Keratinocyte (primary cell): ENCODE results near the gene ABCA8. TPM values are rescaled to one million over a fixed set of nuclear protein-coding genes. Genes with fewer than 3 reads are reported as not detected.

Experiments
- DNase-seq: peaks from one replicate; pipeline ENCODE4 v3.0.0-alpha.2; 2011; ENCODE audit warnings: low read depth, missing footprints, low spot score
- FAIRE-seq: peaks from 2 replicates; lab custom pipeline; 2011; peaks lifted over from hg19 to GRCh38; lab: Jason Lieb, UNC
- H2AFZ ChIP-seq: 2 replicates; pipeline ENCODE4 v1.6.0; 2012; ENCODE audit warnings: low read length, control low read depth, inconsistent platforms; ENCODE audit not compliant: control insufficient read depth
- H3K27ac ChIP-seq: 2 replicates; pipeline ENCODE4 v1.5.1; 2011; ENCODE audit warnings: low read length; ENCODE audit not compliant: control insufficient read depth, insufficient read depth
- H3K27me3 ChIP-seq: 3 replicates; pipeline ENCODE4 v1.6.0; 2011; ENCODE audit warnings: low read length; ENCODE audit not compliant: control insufficient read depth, insufficient read depth; ENCODE audit errors: extremely low read depth
- H3K36me3 ChIP-seq, 2 experiments: 2 replicates in 1 of 2; 3 replicates in 1 of 2; pipeline ENCODE4 v1.5.1; 2011; ENCODE audit warnings: low read length in 2 of 2, mild to moderate bottlenecking in 1 of 2; ENCODE audit not compliant: control insufficient read depth in 2 of 2, insufficient read depth in 2 of 2; ENCODE audit errors: extremely low read depth in 1 of 2
- H3K4me1 ChIP-seq: 3 replicates; pipeline ENCODE4 v1.5.1; 2011; ENCODE audit warnings: low read length; ENCODE audit not compliant: control insufficient read depth, insufficient read depth; ENCODE audit errors: extremely low read depth
- H3K4me2 ChIP-seq: 3 replicates; pipeline ENCODE4 v1.6.0; 2011; ENCODE audit warnings: low read depth, low read length; ENCODE audit not compliant: control insufficient read depth, insufficient read depth; ENCODE audit errors: extremely low read depth
- H3K4me3 ChIP-seq, 3 experiments: fragments of 200-600 bp in 1 of 3; sonication (generic) in 1 of 3; 2 replicates in 2 of 3; 3 replicates in 1 of 3; pipeline ENCODE4 v1.5.1; 2011 to 2016; ENCODE audit warnings: low read length in 3 of 3, mild to moderate bottlenecking in 3 of 3, control low read depth in 2 of 3, inconsistent platforms in 1 of 3, low read depth in 1 of 3, mixed read lengths in 1 of 3, mixed run types in 1 of 3, moderate library complexity in 1 of 3; ENCODE audit not compliant: control insufficient read depth in 2 of 3, insufficient read depth in 2 of 3; ENCODE audit errors: extremely low read depth in 1 of 3
- H3K79me2 ChIP-seq: 2 replicates; pipeline ENCODE4 v1.6.0; 2012; ENCODE audit warnings: low read length; ENCODE audit not compliant: control insufficient read depth, insufficient read depth
- H3K9ac ChIP-seq: 3 replicates; pipeline ENCODE4 v1.6.0; 2011; ENCODE audit warnings: low read length; ENCODE audit not compliant: control insufficient read depth, insufficient read depth; ENCODE audit errors: extremely low read depth
- H3K9me1 ChIP-seq: 3 replicates; pipeline ENCODE4 v1.6.0; 2011; ENCODE audit warnings: low read length; ENCODE audit not compliant: control insufficient read depth, insufficient read depth; ENCODE audit errors: extremely low read depth
- H3K9me3 ChIP-seq: 2 replicates; pipeline ENCODE4 v1.5.1; 2012; ENCODE audit warnings: low read depth, low read length; ENCODE audit not compliant: control insufficient read depth
- H4K20me1 ChIP-seq: 3 replicates; pipeline ENCODE4 v1.6.0; 2011; ENCODE audit warnings: low read length; ENCODE audit not compliant: control insufficient read depth, insufficient read depth; ENCODE audit errors: extremely low read depth
- EZH2 ChIP-seq: IDR thresholded peaks from one replicate; pipeline ENCODE4 v1.6.1; 2012; ENCODE audit warnings: inconsistent platforms, mild to moderate bottlenecking, low read length, moderate library complexity
- dilution Hi-C: fragments of 300-500 bp; cut with MboI; formaldehyde crosslinking; loops from one replicate; pipeline ENCODE4 v1.7.0; 2020; ENCODE audit warnings: low sequenced_read_pairs; ENCODE audit not compliant: extremely low pct_ligation_motif_present
- polyA plus RNA-seq, 5 experiments: library from polyadenylated mRNA; depleted of rRNA in 3 of 5; stranded (reverse) in 3 of 5; stranded (forward) in 1 of 5; unstranded in 1 of 5; fragments of >200 nt; gene quantifications; 1 replicate in 1 of 5; 2 replicates in 3 of 5; 3 replicates in 1 of 5; pipeline versions ENCODE4 v1.2.1 to v1.2.3, GENCODE V29; 2011 to 2012; ENCODE audit warnings: missing spikeins in 2 of 5, low read depth in 1 of 5, low replicate concordance in 1 of 5
- TF ChIP-seq, protein P1 (sequence below), 3 experiments: IDR thresholded peaks in 1 of 3; conservative IDR thresholded peaks in 1 of 3; optimal IDR thresholded peaks in 1 of 3; 2 replicates in 2 of 3; 3 replicates in 1 of 3; pipeline versions ENCODE3 to v1.5.1; 2011; ENCODE audit warnings: low read length in 3 of 3, mild to moderate bottlenecking in 3 of 3, moderate library complexity in 2 of 3, control low read depth in 1 of 3, inconsistent platforms in 1 of 3; ENCODE audit not compliant: insufficient read depth in 2 of 3; ENCODE audit errors: extremely low read depth in 1 of 3

Gene ABCA8
- polyA plus RNA-seq, 1 donor (not counting 4 experiments of a cell fraction or from before 2014, with no cell fraction given): 0.01 TPM

DNA sequence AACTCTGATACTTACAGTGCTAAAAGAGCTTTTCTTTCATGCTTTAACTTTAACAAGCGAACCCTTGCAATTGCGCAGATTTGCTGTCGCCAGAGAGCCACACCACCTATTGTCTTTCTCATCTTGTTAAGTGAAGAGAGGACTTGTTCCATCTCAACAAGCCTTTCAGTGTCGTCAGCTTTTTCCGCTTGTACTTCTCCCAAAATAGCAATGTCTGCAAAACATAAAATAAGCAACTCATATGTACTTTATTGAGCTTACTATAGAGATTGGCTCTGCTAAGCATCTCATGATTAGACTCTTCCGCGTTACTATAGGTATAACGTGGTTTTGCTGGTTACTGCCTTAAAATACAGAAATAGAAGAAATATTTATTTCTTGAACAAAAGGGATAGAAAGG is 51.9 kb downstream of the ABCA8 start:
- FAIRE-seq (no peak), DNase-seq (no peak)
- Histone ChIP-seq H3K4me2 (no peak overlapping the region), H3K79me2 (no peaks in the 10 kb centered on the region), H3K36me3 (no peaks in the 10 kb centered on the region), H2AFZ (no peak overlapping the region), H3K27ac (no peak overlapping the region), H3K9me3 (no peaks in the 10 kb centered on the region), H3K27me3 (no peaks in the 10 kb centered on the region), H3K9me1 (no peaks in the 10 kb centered on the region), H3K9ac (no peak overlapping the region), H3K4me1 (peaks cover 4% of the 10 kb centered on the region), H4K20me1 (no peaks in the 10 kb centered on the region), H3K4me3 (no peak overlapping the region)
- TF ChIP-seq, protein P1, sequence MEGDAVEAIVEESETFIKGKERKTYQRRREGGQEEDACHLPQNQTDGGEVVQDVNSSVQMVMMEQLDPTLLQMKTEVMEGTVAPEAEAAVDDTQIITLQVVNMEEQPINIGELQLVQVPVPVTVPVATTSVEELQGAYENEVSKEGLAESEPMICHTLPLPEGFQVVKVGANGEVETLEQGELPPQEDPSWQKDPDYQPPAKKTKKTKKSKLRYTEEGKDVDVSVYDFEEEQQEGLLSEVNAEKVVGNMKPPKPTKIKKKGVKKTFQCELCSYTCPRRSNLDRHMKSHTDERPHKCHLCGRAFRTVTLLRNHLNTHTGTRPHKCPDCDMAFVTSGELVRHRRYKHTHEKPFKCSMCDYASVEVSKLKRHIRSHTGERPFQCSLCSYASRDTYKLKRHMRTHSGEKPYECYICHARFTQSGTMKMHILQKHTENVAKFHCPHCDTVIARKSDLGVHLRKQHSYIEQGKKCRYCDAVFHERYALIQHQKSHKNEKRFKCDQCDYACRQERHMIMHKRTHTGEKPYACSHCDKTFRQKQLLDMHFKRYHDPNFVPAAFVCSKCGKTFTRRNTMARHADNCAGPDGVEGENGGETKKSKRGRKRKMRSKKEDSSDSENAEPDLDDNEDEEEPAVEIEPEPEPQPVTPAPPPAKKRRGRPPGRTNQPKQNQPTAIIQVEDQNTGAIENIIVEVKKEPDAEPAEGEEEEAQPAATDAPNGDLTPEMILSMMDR (optimal IDR thresholded peaks at IDR 0.05 in 1 of 3, IDR thresholded peaks at IDR 0.05 in 1 of 3, conservative IDR thresholded peaks at IDR 0.05 in 1 of 3; ENCODE audit: extremely low read depth in 1 of 3, insufficient read depth in 2 of 3, low read length in 3 of 3): no peak
- no peak for TF ChIP-seq EZH2
- dilution Hi-C loops: no loop called here

DNA sequence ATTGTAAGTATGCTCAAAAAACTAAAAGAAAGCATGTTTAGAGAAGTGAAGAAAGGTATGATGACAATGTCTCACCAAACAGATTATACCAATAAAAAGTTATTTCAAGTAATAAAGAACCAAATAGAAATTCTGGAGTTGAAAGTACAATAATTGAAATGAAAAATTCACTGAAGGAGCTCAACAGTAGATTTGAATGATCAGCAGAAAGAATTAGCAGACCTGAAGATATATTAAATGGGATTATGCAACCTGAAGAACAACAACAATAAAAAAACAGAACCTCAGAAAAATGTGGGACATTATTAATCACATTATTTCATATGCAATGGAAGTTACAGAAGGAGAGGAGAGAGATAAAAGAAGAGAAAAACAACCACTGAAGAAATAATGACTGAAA is 57.6 kb downstream of the ABCA8 start:
- no peak overlapping the region for H3K4me2 ChIP-seq
- H3K9me1 ChIP-seq: no peaks in the 10 kb centered on the region
- no peak overlapping the region for H2AFZ ChIP-seq
- H4K20me1 ChIP-seq: no peaks in the 10 kb centered on the region
- FAIRE-seq (no peak), DNase-seq (no peak)
- no peaks in the 10 kb centered on the region for H3K36me3 ChIP-seq
- no peak overlapping the region for H3K4me3 ChIP-seq
- no peak overlapping the region for H3K27ac ChIP-seq
- H3K79me2 ChIP-seq: no peaks in the 10 kb centered on the region
- H3K27me3 ChIP-seq: no peaks in the 10 kb centered on the region
- H3K4me1 ChIP-seq: no peaks in the 10 kb centered on the region
- H3K9me3 ChIP-seq: no peaks in the 10 kb centered on the region
- no peak for TF ChIP-seq EZH2
- TF ChIP-seq, protein P1 (optimal IDR thresholded peaks at IDR 0.05 in 1 of 3, IDR thresholded peaks at IDR 0.05 in 1 of 3, conservative IDR thresholded peaks at IDR 0.05 in 1 of 3; ENCODE audit: extremely low read depth in 1 of 3, insufficient read depth in 2 of 3, low read length in 3 of 3): no peak
- H3K9ac ChIP-seq: no peak overlapping the region
- dilution Hi-C loops: no loop called here
